Psoas muscle (tissue), 8 donors: Measurements from ENCODE around the gene PRUNE2. TPM values are rescaled to one million over a fixed set of nuclear protein-coding genes. Genes with fewer than 3 reads are reported as not detected.

ENCODE experiments used
- ATAC-seq, 4 donors: fragments of 200-7000 bp; cut with Tn5 transposase; one replicate each; pipeline ENCODE4 v1.9.1; 2020; ENCODE audit warnings: moderate library complexity in 3 of 4, mild to moderate bottlenecking in 2 of 4
- DNase-seq, 2 donors: peaks; one replicate each; pipeline ENCODE4 v3.0.0-alpha.2; 2020
- H3K27ac ChIP-seq: fragments of 200-600 bp; one replicate; pipeline ENCODE4 v1.8.0; 2022
- H3K27me3 ChIP-seq, 3 donors: fragments of 200-600 bp in 1 of 3; one replicate each; pipeline versions ENCODE4 v1.6.1 to v1.8.0; 2013 to 2022; ENCODE audit warnings: low read length in 2 of 3, mild to moderate bottlenecking in 2 of 3, moderate library complexity in 1 of 3; ENCODE audit not compliant: insufficient read depth in 3 of 3
- H3K36me3 ChIP-seq, 2 donors: fragments of 200-600 bp in 1 of 2; one replicate each; pipeline versions ENCODE4 v1.6.1 to v1.8.0; 2013 to 2022; ENCODE audit warnings: low read depth in 1 of 2, mild to moderate bottlenecking in 1 of 2, moderate library complexity in 1 of 2; ENCODE audit not compliant: insufficient read depth in 1 of 2
- H3K4me1 ChIP-seq: fragments of 200-600 bp; one replicate; pipeline ENCODE4 v1.8.0; 2022
- H3K4me3 ChIP-seq: fragments of 200-600 bp; one replicate; pipeline ENCODE4 v1.8.0; 2022; ENCODE audit warnings: mild to moderate bottlenecking
- H3K9me3 ChIP-seq: fragments of 200-600 bp; one replicate; pipeline ENCODE4 v1.8.0; 2022
- CTCF ChIP-seq: fragments of 200-600 bp; IDR thresholded peaks from one replicate; pipeline ENCODE4 v1.8.0; 2022; ENCODE audit warnings: antibody characterized with exemption
- WGBS, 3 donors: extraction: QIAGEN DNeasy Blood & Tissue Kit; methylation state at CpG; one replicate each; pipeline versions ENCODE4 v1.1.6 to v1.1.7; 2013; 5-methylcytosine and 5-hydroxymethylcytosine counted together
- intact Hi-C, 2 donors: fragments of 100-400 bp; cut with DNase I; formaldehyde crosslinking; loops; one replicate each; pipeline versions ENCODE4 v1.11.0 to v1.14.2; 2022
- polyA plus RNA-seq, 3 donors: library from polyadenylated mRNA; stranded (reverse); fragments of 200-250 nt; gene quantifications; one replicate each; pipeline ENCODE4 v1.2.3, GENCODE V29; 2013
- total RNA-seq, 4 donors: library from RNA; stranded (reverse); fragmentation: NEBNext Ultra II Directional in 2 of 4; extraction: Animal tissue kit (Norgen Biotek cat#: 25700) in 2 of 4; gene quantifications; one replicate each; pipeline versions ENCODE4 v1.2.1 to v1.2.4, GENCODE V29; 2021 to 2023
- donor health status: healthy with polysubstance abuse.
- donor health status: DM: no; HTN: no; CAD: no; lungs with moderate emphysema.
- donor health status: Bipolar disorder and iron deficiency.
- donor health status: healthy.
- donor health status: DM: yes; HTN: yes; CAD: no.
- donor health status: DM: no; HTN: no; CAD: no.
- donor health status: DM: no; HTN: no; CAD: no.
- donor health status: DM: yes; HTN: yes; CAD: no.

PRUNE2 gene
- total and polyA plus RNA-seq, 7 donors = 1.2 to 79.9 (median 3.6) TPM

- no peak overlapping the region for H3K27ac ChIP-seq
- intact Hi-C loops = loop anchor here in 1 of 2 donors (10.0 kb wide), 1 partner anchor 211 kb away; the partner anchor contains the start of gene FOXB2
- no peak overlapping the region for H3K4me3 ChIP-seq
- ATAC-seq = no peak
- no peak for TF ChIP-seq CTCF
- no peaks in the 10 kb centered on the region for H3K4me1 ChIP-seq
- 84 to 91% (median 91%) methylated on average over 7 of the region's 7 CpGs for WGBS, 3 donors
- no peaks in the 10 kb centered on the region for H3K27me3 ChIP-seq
- H3K36me3 ChIP-seq = no peaks in the 10 kb centered on the region
- H3K9me3 ChIP-seq = no peaks in the 10 kb centered on the region
- no peak for DNase-seq
Observed at GRCh38 chr9:76803762-76804161, 102.2 kb downstream of the PRUNE2 start.

DNA sequence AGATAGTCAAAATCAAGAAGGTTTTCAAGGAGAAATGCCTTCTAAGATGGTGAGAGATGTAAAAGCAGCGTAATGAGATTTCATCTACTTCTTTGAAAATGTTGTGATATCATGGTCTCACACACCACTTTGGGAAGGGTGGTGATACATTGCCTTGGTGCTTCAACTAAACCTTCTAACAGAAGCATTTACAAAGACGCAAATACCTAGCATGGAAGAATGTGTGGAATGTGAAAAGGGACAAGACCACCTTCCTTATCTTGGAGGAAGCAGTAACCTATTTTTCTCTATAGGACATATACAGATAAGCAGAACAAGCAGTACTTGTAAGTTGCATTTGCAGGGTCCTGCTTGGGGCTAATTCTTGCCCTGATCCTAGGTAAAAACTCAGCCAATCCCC lies 102.8 kb downstream of the PRUNE2 start:
- no peaks in the 10 kb centered on the region for H3K4me1 ChIP-seq
- H3K36me3 ChIP-seq = no peaks in the 10 kb centered on the region
- H3K9me3 ChIP-seq = no peaks in the 10 kb centered on the region
- H3K27me3 ChIP-seq = no peaks in the 10 kb centered on the region
- no peak for TF ChIP-seq CTCF
- no peak overlapping the region for H3K4me3 ChIP-seq
- no peak overlapping the region for H3K27ac ChIP-seq
- intact Hi-C loops = loop anchor here in 1 of 2 donors (10.0 kb wide), 1 partner anchor 212 kb away; the partner anchor contains the start of gene FOXB2
- DNase-seq (no peak), ATAC-seq (no peak)
- 79 to 84% (median 81%) methylated on average over 2 of the region's 2 CpGs for WGBS, 3 donors

- Histone ChIP-seq H3K4me3 (no peak overlapping the region), H3K9me3 (no peaks in the 10 kb centered on the region), H3K27ac (no peak overlapping the region), H3K36me3 (no peaks in the 10 kb centered on the region), H3K27me3 (no peaks in the 10 kb centered on the region), H3K4me1 (no peaks in the 10 kb centered on the region)
- no peak for TF ChIP-seq CTCF
- 81 to 89% (median 86%) methylated on average over 1 of the region's 1 CpG for WGBS, 3 donors
- intact Hi-C loops = loop anchor here in 1 of 2 donors (10.0 kb wide), 1 partner anchor 214 kb away; the partner anchor contains the start of gene FOXB2
- DNase-seq (no peak), ATAC-seq (no peak)
Observed at GRCh38 chr9:76800901-76801300, 105.0 kb downstream of the PRUNE2 start.

DNA sequence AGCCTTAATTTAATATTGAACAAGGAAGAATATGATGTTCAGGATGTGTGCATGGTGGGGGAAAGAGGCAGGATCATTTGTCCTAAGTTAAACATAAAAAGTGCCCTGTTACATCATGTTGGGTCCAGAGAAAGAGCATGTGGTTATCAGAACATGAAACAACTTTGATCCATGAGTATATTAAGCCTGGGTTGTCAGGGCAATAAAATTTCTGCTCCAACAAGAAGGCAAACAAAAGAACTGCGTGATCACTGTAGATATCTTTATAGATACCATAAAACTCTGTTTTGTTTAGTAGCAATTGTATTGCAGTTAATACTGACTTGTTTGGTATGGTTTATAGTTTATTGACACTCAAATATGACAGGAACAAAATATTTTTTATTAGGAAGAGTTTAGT lies 106.4 kb downstream of the PRUNE2 start:
- H3K9me3 ChIP-seq = no peaks in the 10 kb centered on the region
- intact Hi-C loops = no loop called here
- H3K4me3 ChIP-seq = no peak overlapping the region
- TF ChIP-seq CTCF = no peak
- H3K27ac ChIP-seq = no peak overlapping the region
- no peaks in the 10 kb centered on the region for H3K36me3 ChIP-seq
- WGBS, 3 donors = 94 to 100% (median 95%) methylated on average over 1 of the region's 1 CpG
- DNase-seq (no peak), ATAC-seq (no peak)
- H3K27me3 ChIP-seq = no peaks in the 10 kb centered on the region
- no peaks in the 10 kb centered on the region for H3K4me1 ChIP-seq

- TF ChIP-seq CTCF = no peak
- 81 to 91% (median 85%) methylated on average over 2 of the region's 2 CpGs for WGBS, 3 donors
- DNase-seq = no peak
- no peak overlapping the region for H3K27ac ChIP-seq
- no peak for ATAC-seq
- no peaks in the 10 kb centered on the region for H3K9me3 ChIP-seq
- H3K27me3 ChIP-seq = no peaks in the 10 kb centered on the region
- intact Hi-C loops = no loop called here
- H3K36me3 ChIP-seq = no peaks in the 10 kb centered on the region
- no peak overlapping the region for H3K4me3 ChIP-seq
- H3K4me1 ChIP-seq = no peaks in the 10 kb centered on the region
Observed at GRCh38 chr9:76798527-76798926, 107.4 kb downstream of the PRUNE2 start.
